HEK293 (cell line): ENCODE measurements around the gene IZUMO1.
A peak's percentile ranks its signal among the peaks of the same experiment; 100 is the strongest.

Source experiments
- BCL11A ChIP-seq: fragments of 450-650 bp; formaldehyde crosslinking; IDR thresholded peaks from 2 replicates; pipeline ENCODE4 v1.5.1; 2016; ENCODE audit warnings: low read depth, missing biosample characterization, missing genetic modification characterization
- KLF10 ChIP-seq: fragments of 450-650 bp; IDR thresholded peaks from 2 replicates; pipeline ENCODE4 v1.5.1; 2018; ENCODE audit warnings: missing biosample characterization, mild to moderate bottlenecking, missing genetic modification characterization
- OVOL3 ChIP-seq: fragments of 450-650 bp; formaldehyde crosslinking; IDR thresholded peaks from 2 replicates; pipeline ENCODE4 v1.5.1; 2016; ENCODE audit warnings: missing biosample characterization, missing genetic modification characterization
- PATZ1 ChIP-seq: fragments of 450-650 bp; formaldehyde crosslinking; IDR thresholded peaks from 2 replicates; pipeline ENCODE4 v1.5.1; 2016; ENCODE audit warnings: missing biosample characterization, missing genetic modification characterization
- SP7 ChIP-seq: fragments of 450-650 bp; formaldehyde crosslinking; IDR thresholded peaks from 2 replicates; pipeline ENCODE4 v1.5.1; 2016; ENCODE audit warnings: missing biosample characterization, missing genetic modification characterization
- WT1 ChIP-seq: fragments of 450-650 bp; formaldehyde crosslinking; IDR thresholded peaks from 2 replicates; pipeline ENCODE4 v1.5.1; 2016; ENCODE audit warnings: missing biosample characterization, missing genetic modification characterization
- YY1 ChIP-seq: fragments of 450-650 bp; formaldehyde crosslinking; IDR thresholded peaks from 2 replicates; pipeline ENCODE4 v1.5.1; 2018; ENCODE audit warnings: missing biosample characterization, missing genetic modification characterization
- ZBTB11 ChIP-seq: fragments of 450-650 bp; formaldehyde crosslinking; conservative IDR thresholded peaks from 2 replicates; pipeline ENCODE4 v1.5.1; 2016; ENCODE audit warnings: low read depth, missing biosample characterization, missing genetic modification characterization
- ZBTB44 ChIP-seq: fragments of 450-650 bp; IDR thresholded peaks from 2 replicates; pipeline ENCODE4 v1.5.1; 2018; ENCODE audit warnings: missing biosample characterization, mild to moderate bottlenecking, missing genetic modification characterization
- ZBTB8A ChIP-seq: fragments of 450-650 bp; formaldehyde crosslinking; IDR thresholded peaks from 2 replicates; pipeline ENCODE4 v1.5.1; 2016; ENCODE audit warnings: missing biosample characterization, missing genetic modification characterization
- ZEB2 ChIP-seq: fragments of 450-650 bp; formaldehyde crosslinking; IDR thresholded peaks from 2 replicates; pipeline ENCODE4 v1.5.1; 2016; ENCODE audit warnings: missing biosample characterization, missing genetic modification characterization
- ZNF157 ChIP-seq: fragments of 450-650 bp; formaldehyde crosslinking; IDR thresholded peaks from 2 replicates; pipeline ENCODE4 v1.5.1; 2016; ENCODE audit warnings: missing biosample characterization, missing genetic modification characterization
- ZNF223 ChIP-seq: fragments of 450-650 bp; formaldehyde crosslinking; IDR thresholded peaks from 2 replicates; pipeline ENCODE4 v1.5.1; 2016; ENCODE audit warnings: missing biosample characterization, missing genetic modification characterization
- ZNF280C ChIP-seq: fragments of 450-650 bp; formaldehyde crosslinking; IDR thresholded peaks from 2 replicates; pipeline ENCODE4 v1.5.1; 2016; ENCODE audit warnings: missing biosample characterization, missing genetic modification characterization
- ZNF302 ChIP-seq: fragments of 450-650 bp; formaldehyde crosslinking; IDR thresholded peaks from 2 replicates; pipeline ENCODE4 v1.5.1; 2016; ENCODE audit warnings: missing biosample characterization, missing genetic modification characterization, low read depth
- ZNF335 ChIP-seq: fragments of 450-650 bp; formaldehyde crosslinking; conservative IDR thresholded peaks from 2 replicates; pipeline ENCODE4 v1.5.1; 2016; ENCODE audit warnings: missing biosample characterization, missing genetic modification characterization
- ZNF362 ChIP-seq: fragments of 450-650 bp; formaldehyde crosslinking; IDR thresholded peaks from 2 replicates; pipeline ENCODE4 v1.5.1; 2016; ENCODE audit warnings: missing biosample characterization, missing genetic modification characterization
- ZNF391 ChIP-seq: fragments of 450-650 bp; formaldehyde crosslinking; IDR thresholded peaks from 2 replicates; pipeline ENCODE4 v1.5.1; 2016; ENCODE audit warnings: low read depth, missing biosample characterization, missing genetic modification characterization, borderline replicate concordance
- ZNF596 ChIP-seq: fragments of 450-650 bp; IDR thresholded peaks from 2 replicates; pipeline ENCODE4 v1.5.0; 2018; ENCODE audit warnings: missing biosample characterization, mild to moderate bottlenecking, missing genetic modification characterization, moderate library complexity
- ZNF624 ChIP-seq: fragments of 450-650 bp; formaldehyde crosslinking; IDR thresholded peaks from 2 replicates; pipeline ENCODE4 v1.5.1; 2017; ENCODE audit warnings: missing biosample characterization, missing genetic modification characterization
- ZNF629 ChIP-seq: fragments of 450-650 bp; formaldehyde crosslinking; IDR thresholded peaks from 2 replicates; pipeline ENCODE4 v1.5.1; 2017; ENCODE audit warnings: missing biosample characterization, missing genetic modification characterization
- ZNF645 ChIP-seq: fragments of 450-650 bp; formaldehyde crosslinking; IDR thresholded peaks from 2 replicates; pipeline ENCODE4; 2016; ENCODE audit warnings: missing biosample characterization, missing genetic modification characterization
- ZNF660 ChIP-seq: fragments of 450-650 bp; IDR thresholded peaks from 2 replicates; pipeline ENCODE4 v1.5.1; 2018; ENCODE audit warnings: missing biosample characterization, mild to moderate bottlenecking, missing genetic modification characterization
- ZNF747 ChIP-seq: fragments of 450-650 bp; formaldehyde crosslinking; IDR thresholded peaks from 2 replicates; pipeline ENCODE4 v1.5.1; 2016; ENCODE audit warnings: missing biosample characterization, missing genetic modification characterization
- ZNF791 ChIP-seq: fragments of 450-650 bp; formaldehyde crosslinking; IDR thresholded peaks from 2 replicates; pipeline ENCODE4 v1.5.1; 2016; ENCODE audit warnings: missing biosample characterization, missing genetic modification characterization
- ZSCAN5A ChIP-seq: fragments of 450-650 bp; formaldehyde crosslinking; IDR thresholded peaks from 2 replicates; pipeline ENCODE4 v1.5.1; 2016; ENCODE audit warnings: missing biosample characterization, missing genetic modification characterization

IZUMO1 gene

GRCh38 chr19:48752496-48753365, 6.0 kb upstream of the IZUMO1 start, which contains the start of gene FUT1 (continued):
- TF ChIP-seq ZNF645 (tag by site-specific recombination) (no peak), OVOL3 (tag by site-specific recombination) (no peak), ZNF362 (tag by site-specific recombination) (0 out of 2 replicates have a peak, but pooled peaks have one; percentile 45), BCL11A (tag by site-specific recombination) (0 out of 2 replicates have a peak, but pooled peaks have one; percentile 23), ZNF280C (tag by site-specific recombination) (no peak), ZNF391 (tag by site-specific recombination) (peak; percentile 44; the same call in 1 of the 2 replicates), PATZ1 (tag by site-specific recombination) (peak; percentile 93), YY1 (tag by site-specific recombination) (no peak), SP7 (tag by site-specific recombination) (peak; percentile 86), ZEB2 (tag by site-specific recombination) (peak; percentile 84), ZNF157 (tag by site-specific recombination) (no peak), ZSCAN5A (tag by site-specific recombination) (0 out of 2 replicates have a peak, but pooled peaks have one; percentile 35), ZNF747 (no peak), ZNF791 (tag by site-specific recombination) (no peak), ZBTB11 (peak; percentile 53; the same call in 1 of the 2 replicates), ZNF624 (tag by site-specific recombination) (no peak), ZNF302 (tag by site-specific recombination) (no peak), ZBTB8A (tag by site-specific recombination) (peak; percentile 78), KLF10 (tag by site-specific recombination) (peak; percentile 50; the same call in 1 of the 2 replicates), ZNF223 (tag by site-specific recombination) (no peak), ZBTB44 (tag by site-specific recombination) (peak; percentile 62), ZNF660 (peak; percentile 47; the same call in 1 of the 2 replicates), ZNF596 (tag by site-specific recombination) (no peak), ZNF629 (tag by site-specific recombination) (peak; percentile 60), WT1 (tag by site-specific recombination) (peak; percentile 76), ZNF335 (tag by site-specific recombination) (peak; percentile 47)
